HEK293 (cell line): ENCODE data around the gene SLC6A6.

Experiments
- CTCF ChIA-PET: fragments of 350-600 bp; formaldehyde crosslinking; extraction: SDS; loops from one replicate; lab custom pipeline; 2021; ENCODE audit warnings: antibody characterized with exemption; lab: Yijun Ruan, JAX
- POLR2A ChIA-PET: fragments of 300-600 bp; formaldehyde crosslinking; extraction: SDS; loops from one replicate; lab custom pipeline; 2020; ENCODE audit warnings: antibody characterized with exemption, inconsistent platforms; lab: Yijun Ruan, JAX
- H3K27ac ChIP-seq: fragments of 200-500 bp; sonication (Bioruptor generic); 2 replicates; pipeline ENCODE4 v1.5.1; 2014; ENCODE audit warnings: low read depth, low read length, control low read depth, inconsistent platforms; ENCODE audit errors: extremely low read depth
- H3K36me3 ChIP-seq, 2 experiments: fragments of 200-500 bp in 1 of 2; sonication (Bioruptor generic) in 1 of 2; 1 replicate in 1 of 2; 2 replicates in 1 of 2; pipeline ENCODE4 v1.5.1; 2014 to 2017; ENCODE audit warnings: inconsistent platforms in 2 of 2, low read length in 2 of 2; ENCODE audit not compliant: control insufficient read depth in 2 of 2, insufficient read depth in 1 of 2
- H3K4me1 ChIP-seq: fragments of 200-500 bp; sonication (Bioruptor generic); 2 replicates; pipeline ENCODE4 v1.5.1; 2014; ENCODE audit warnings: mild to moderate bottlenecking, low read length, inconsistent platforms; ENCODE audit not compliant: control insufficient read depth, insufficient read depth
- H3K4me3 ChIP-seq: 2 replicates; pipeline ENCODE4 v1.5.1; 2011; ENCODE audit warnings: low read depth, mild to moderate bottlenecking, control low read depth, low read length, moderate library complexity
- H3K9me3 ChIP-seq: fragments of 200-500 bp; sonication (Bioruptor generic); 2 replicates; pipeline ENCODE4 v1.5.1; 2014; ENCODE audit warnings: low read depth, low read length, inconsistent platforms; ENCODE audit not compliant: control insufficient read depth, insufficient read depth
- KLF16 ChIP-seq: fragments of 450-650 bp; formaldehyde crosslinking; IDR thresholded peaks from 2 replicates; pipeline ENCODE4 v1.5.1; 2017; ENCODE audit warnings: missing biosample characterization, missing genetic modification characterization
- RBAK ChIP-seq: fragments of 450-650 bp; formaldehyde crosslinking; IDR thresholded peaks from 2 replicates; pipeline ENCODE4 v1.5.1; 2016; ENCODE audit warnings: missing biosample characterization, missing genetic modification characterization
- ZBTB17 ChIP-seq: fragments of 450-650 bp; formaldehyde crosslinking; IDR thresholded peaks from 2 replicates; pipeline ENCODE4 v1.5.1; 2016; ENCODE audit warnings: missing biosample characterization, missing genetic modification characterization
- ZBTB48 ChIP-seq: fragments of 450-650 bp; formaldehyde crosslinking; IDR thresholded peaks from 2 replicates; pipeline ENCODE4 v1.5.1; 2016; ENCODE audit warnings: missing biosample characterization, missing genetic modification characterization
- ZNF184 ChIP-seq: fragments of 450-650 bp; IDR thresholded peaks from 2 replicates; pipeline ENCODE4 v1.5.1; 2018; ENCODE audit warnings: missing biosample characterization, mild to moderate bottlenecking, missing genetic modification characterization
- ZNF223 ChIP-seq: fragments of 450-650 bp; formaldehyde crosslinking; IDR thresholded peaks from 2 replicates; pipeline ENCODE4 v1.5.1; 2016; ENCODE audit warnings: missing biosample characterization, missing genetic modification characterization
- ZNF341 ChIP-seq: fragments of 450-650 bp; formaldehyde crosslinking; IDR thresholded peaks from 2 replicates; pipeline ENCODE4; 2016; ENCODE audit warnings: low read depth, missing biosample characterization, missing genetic modification characterization
- ZNF366 ChIP-seq: fragments of 450-650 bp; formaldehyde crosslinking; conservative IDR thresholded peaks from 2 replicates; pipeline ENCODE4 v1.5.1; 2016; ENCODE audit warnings: missing biosample characterization, missing genetic modification characterization
- ZNF530 ChIP-seq: fragments of 450-650 bp; formaldehyde crosslinking; IDR thresholded peaks from 2 replicates; pipeline ENCODE4 v1.5.1; 2016; ENCODE audit warnings: low read depth, missing biosample characterization, missing genetic modification characterization
- ZNF610 ChIP-seq: fragments of 450-650 bp; formaldehyde crosslinking; IDR thresholded peaks from 2 replicates; pipeline ENCODE4 v1.5.1; 2016; ENCODE audit warnings: missing biosample characterization, missing genetic modification characterization, borderline replicate concordance
- ZNF664 ChIP-seq: fragments of 450-650 bp; formaldehyde crosslinking; IDR thresholded peaks from 2 replicates; pipeline ENCODE4 v1.5.1; 2016; ENCODE audit warnings: missing biosample characterization, missing genetic modification characterization
- ZNF677 ChIP-seq: fragments of 450-650 bp; IDR thresholded peaks from 2 replicates; pipeline ENCODE4 v1.5.0; 2018; ENCODE audit warnings: missing biosample characterization, mild to moderate bottlenecking, missing genetic modification characterization, moderate library complexity
- ZNF747 ChIP-seq: fragments of 450-650 bp; formaldehyde crosslinking; IDR thresholded peaks from 2 replicates; pipeline ENCODE4 v1.5.1; 2016; ENCODE audit warnings: missing biosample characterization, missing genetic modification characterization
- ZNF785 ChIP-seq: fragments of 450-650 bp; formaldehyde crosslinking; IDR thresholded peaks from 2 replicates; pipeline ENCODE4 v1.5.1; 2016; ENCODE audit warnings: missing biosample characterization, missing genetic modification characterization
- ZNF837 ChIP-seq: fragments of 450-650 bp; formaldehyde crosslinking; IDR thresholded peaks from 2 replicates; pipeline ENCODE4 v1.5.1; 2016; ENCODE audit warnings: missing biosample characterization, missing genetic modification characterization
- ZSCAN23 ChIP-seq: fragments of 450-650 bp; formaldehyde crosslinking; IDR thresholded peaks from 2 replicates; pipeline ENCODE4 v1.5.1; 2016; ENCODE audit warnings: missing biosample characterization, missing genetic modification characterization
- TF ChIP-seq, protein P1 (sequence below): fragments of 450-650 bp; formaldehyde crosslinking; IDR thresholded peaks from 2 replicates; pipeline ENCODE4 v1.5.1; 2017; ENCODE audit warnings: missing biosample characterization, missing genetic modification characterization
- TF ChIP-seq, protein P2 (sequence below): fragments of 450-650 bp; formaldehyde crosslinking; IDR thresholded peaks from 2 replicates; pipeline ENCODE4 v1.5.1; 2016; ENCODE audit warnings: missing biosample characterization, missing genetic modification characterization
- TF ChIP-seq, protein P3 (sequence below): fragments of 450-650 bp; formaldehyde crosslinking; IDR thresholded peaks from 2 replicates; pipeline ENCODE4 v1.5.1; 2016; ENCODE audit warnings: missing biosample characterization, missing genetic modification characterization

Gene SLC6A6

DNA sequence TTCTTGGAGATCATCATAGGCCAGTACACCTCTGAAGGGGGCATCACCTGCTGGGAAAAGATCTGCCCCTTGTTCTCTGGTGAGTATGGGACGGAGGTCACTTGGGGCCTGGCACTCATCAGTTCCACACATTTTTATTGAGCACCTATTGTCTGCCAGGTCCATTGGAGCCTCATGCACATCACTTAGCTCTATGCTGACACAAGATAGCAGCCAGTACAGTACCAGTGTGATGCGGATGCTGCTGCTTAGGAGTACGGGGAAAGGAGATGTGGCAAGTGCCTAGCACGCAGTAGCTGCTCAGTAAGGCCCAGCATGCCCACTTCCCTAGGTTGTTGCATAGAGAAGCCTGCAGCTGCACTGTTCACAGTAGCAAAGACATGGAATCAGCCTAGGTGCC, 43.4 kb downstream of the SLC6A6 start:
- no peaks in the 10 kb centered on the region for H3K9me3 ChIP-seq
- CTCF ChIA-PET, result interaction anchor here (0.8 kb wide), 1 partner anchor 36 kb away, joined by 4 read pairs; no protein-coding TSS in a partner anchor
- H3K36me3 ChIP-seq, result peaks cover 0 to 40% of the 10 kb centered on the region in 2 experiments; a peak in 2 of 3 replicates
- H3K4me3 ChIP-seq, result no peak overlapping the region
- H3K27ac ChIP-seq, result no peak overlapping the region
- POLR2A ChIA-PET, result no interaction called here
- no peak for TF ChIP-seq ZSCAN23 (tag by site-specific recombination)
- no peak for TF ChIP-seq ZNF530
- peak; percentile 98 for TF ChIP-seq ZNF664
- TF ChIP-seq, all 188 proteins: peak for 1
- H3K4me1 ChIP-seq, result no peaks in the 10 kb centered on the region; the same call in 1 of the 2 replicates

DNA sequence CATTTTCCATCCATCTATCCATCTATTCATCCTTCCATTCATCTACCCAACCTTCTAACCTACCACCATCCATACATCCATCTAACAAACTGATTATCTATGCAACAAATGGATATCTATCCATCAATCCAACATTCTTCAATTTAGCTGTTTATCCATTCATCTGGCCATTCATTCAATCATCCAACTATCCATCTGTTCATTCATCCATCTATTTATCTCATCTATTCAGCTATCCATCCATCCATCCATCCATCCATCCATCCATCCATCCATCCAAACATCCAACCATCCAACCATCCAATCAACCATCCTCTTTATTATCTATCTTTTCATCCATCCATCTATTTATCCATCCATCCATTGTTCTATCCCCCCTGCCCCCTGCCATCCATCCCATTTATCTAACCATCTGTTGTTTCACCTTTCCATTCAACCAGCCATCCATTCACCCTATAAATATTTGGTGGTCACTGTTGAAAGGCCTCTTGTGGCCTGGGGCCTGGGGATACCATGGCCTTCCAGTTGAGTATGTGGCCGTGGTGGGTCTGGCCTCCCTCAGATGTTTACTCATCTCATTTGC, 44.7 kb downstream of the SLC6A6 start:
- POLR2A ChIA-PET, result no interaction called here
- CTCF ChIA-PET, result interaction anchor here (0.7 to 0.9 kb wide), 2 partner anchors 15 to 21 kb away, joined by 3 read pairs; no protein-coding TSS in a partner anchor
- peaks cover 0 to 40% of the 10 kb centered on the region in 2 experiments; a peak in 2 of 3 replicates for H3K36me3 ChIP-seq
- H3K9me3 ChIP-seq, result no peaks in the 10 kb centered on the region
- no peak overlapping the region for H3K27ac ChIP-seq
- H3K4me3 ChIP-seq, result no peak overlapping the region
- H3K4me1 ChIP-seq, result peaks cover 3% of the 10 kb centered on the region
- TF ChIP-seq ZNF785 (tag by site-specific recombination) (no peak), ZNF341 (tag by site-specific recombination) (no peak), ZBTB48 (tag by site-specific recombination) (no peak), ZNF747 (tag by site-specific recombination) (no peak), ZNF366 (tag by site-specific recombination) (peak; percentile 99), ZBTB17 (tag by site-specific recombination) (peak; percentile 80), ZNF184 (tag by site-specific recombination) (no peak), ZNF677 (tag by site-specific recombination) (no peak), ZNF610 (no peak)
- TF ChIP-seq, protein P1, sequence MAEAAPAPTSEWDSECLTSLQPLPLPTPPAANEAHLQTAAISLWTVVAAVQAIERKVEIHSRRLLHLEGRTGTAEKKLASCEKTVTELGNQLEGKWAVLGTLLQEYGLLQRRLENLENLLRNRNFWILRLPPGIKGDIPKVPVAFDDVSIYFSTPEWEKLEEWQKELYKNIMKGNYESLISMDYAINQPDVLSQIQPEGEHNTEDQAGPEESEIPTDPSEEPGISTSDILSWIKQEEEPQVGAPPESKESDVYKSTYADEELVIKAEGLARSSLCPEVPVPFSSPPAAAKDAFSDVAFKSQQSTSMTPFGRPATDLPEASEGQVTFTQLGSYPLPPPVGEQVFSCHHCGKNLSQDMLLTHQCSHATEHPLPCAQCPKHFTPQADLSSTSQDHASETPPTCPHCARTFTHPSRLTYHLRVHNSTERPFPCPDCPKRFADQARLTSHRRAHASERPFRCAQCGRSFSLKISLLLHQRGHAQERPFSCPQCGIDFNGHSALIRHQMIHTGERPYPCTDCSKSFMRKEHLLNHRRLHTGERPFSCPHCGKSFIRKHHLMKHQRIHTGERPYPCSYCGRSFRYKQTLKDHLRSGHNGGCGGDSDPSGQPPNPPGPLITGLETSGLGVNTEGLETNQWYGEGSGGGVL, result no peak

DNA sequence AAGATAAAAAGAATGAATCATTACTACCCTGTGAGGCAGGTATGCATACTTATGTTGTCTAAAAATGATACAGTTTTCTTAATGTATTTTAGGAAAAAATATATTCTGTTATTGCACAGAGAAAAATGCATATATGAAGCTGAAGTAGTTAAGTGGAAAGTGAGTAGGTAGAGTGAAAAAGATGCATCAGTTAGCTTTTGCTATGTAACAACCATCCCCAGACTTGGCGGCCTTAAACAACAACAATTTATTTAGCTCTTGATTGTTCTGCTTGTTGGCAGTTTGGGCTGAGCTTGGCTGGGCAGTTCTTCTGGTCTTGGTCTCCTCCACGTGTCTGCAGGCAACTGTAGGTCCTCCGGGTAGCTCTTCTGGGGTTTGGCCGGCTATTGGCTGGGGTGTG, 45.7 kb downstream of the SLC6A6 start:
- Histone ChIP-seq H3K27ac (no peak overlapping the region), H3K9me3 (no peaks in the 10 kb centered on the region), H3K4me3 (no peak overlapping the region), H3K4me1 (peaks cover 10% of the 10 kb centered on the region), H3K36me3 (peaks cover 0 to 40% of the 10 kb centered on the region in 2 experiments; a peak in 2 of 3 replicates)
- TF ChIP-seq, protein P2, sequence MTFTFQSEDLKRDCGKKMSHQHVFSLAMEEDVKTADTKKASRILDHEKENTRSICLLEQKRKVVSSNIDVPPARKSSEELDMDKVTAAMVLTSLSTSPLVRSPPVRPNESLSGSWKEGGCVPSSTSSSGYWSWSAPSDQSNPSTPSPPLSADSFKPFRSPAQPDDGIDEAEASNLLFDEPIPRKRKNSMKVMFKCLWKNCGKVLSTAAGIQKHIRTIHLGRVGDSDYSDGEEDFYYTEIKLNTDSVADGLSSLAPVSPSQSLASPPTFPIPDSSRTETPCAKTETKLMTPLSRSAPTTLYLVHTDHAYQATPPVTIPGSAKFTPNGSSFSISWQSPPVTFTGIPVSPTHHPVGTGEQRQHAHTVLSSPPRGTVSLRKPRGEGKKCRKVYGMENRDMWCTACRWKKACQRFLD (tag by site-specific recombination), result no peak
- TF ChIP-seq RBAK, result peak; percentile 99
- no peak for TF ChIP-seq ZNF223 (tag by site-specific recombination)
- TF ChIP-seq, protein P3, sequence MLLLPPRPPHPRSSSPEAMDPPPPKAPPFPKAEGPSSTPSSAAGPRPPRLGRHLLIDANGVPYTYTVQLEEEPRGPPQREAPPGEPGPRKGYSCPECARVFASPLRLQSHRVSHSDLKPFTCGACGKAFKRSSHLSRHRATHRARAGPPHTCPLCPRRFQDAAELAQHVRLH (tag by site-specific recombination), result peak; percentile 30; the same call in 1 of the 2 replicates
- TF ChIP-seq KLF16 (tag by site-specific recombination), result no peak
- TF ChIP-seq ZNF837, result no peak
- ChIA-PET POLR2A (no interaction called here), CTCF (interaction anchor here (0.6 kb wide), 1 partner anchor 230 kb away, joined by 3 read pairs; no protein-coding TSS in a partner anchor)
